ENCODE data around the gene SELENOS.

GRCh38 chr15:101237251-101237650 lies 40.0 kb downstream of the SELENOS start:
- TF ChIP-seq CTCF (IDR thresholded peaks at IDR 0.05) (no peak), POLR2A (IDR thresholded peaks at IDR 0.05) (no peak)

All from heart left ventricle (tissue), 13 donors.